Measurements from ENCODE around the gene CCDC85C. TPM values are rescaled to one million over a fixed set of nuclear protein-coding genes. Genes with fewer than 3 reads are reported as not detected.

Gene CCDC85C
- total RNA-seq, 2 experiments from 2014 or later: 6.8 to 7.9 TPM

GRCh38 chr14:99468836-99469592 is 135.0 kb downstream of the CCDC85C start:
- POLR2A ChIA-PET: no interaction called here
- Mint-ChIP-seq H3K9me3 (no peaks in the 10 kb centered on the region), H3K27ac (no peak overlapping the region), H3K36me3 (ENCODE audit: low read depth) (peaks cover 2% of the 10 kb centered on the region), H3K27me3 (no peaks in the 10 kb centered on the region), H3K4me3 (no peak overlapping the region), H3K4me1 (ENCODE audit: low read depth) (peaks cover 30% of the 10 kb centered on the region)
- CTCF ChIA-PET: interaction anchor here (1.0 kb wide), 1 partner anchor 76 kb away, joined by 3 read pairs; no protein-coding TSS in a partner anchor
- no peak for ATAC-seq
- DNase-seq: no peak
- intact Hi-C loops (cut with micrococcal nuclease): no loop called here
- no peak for TF ChIP-seq CTCF (IDR thresholded peaks at IDR 0.05)

- Mint-ChIP-seq H3K4me3 (no peak overlapping the region), H3K9me3 (no peaks in the 10 kb centered on the region), H3K36me3 (ENCODE audit: low read depth) (peaks cover 6% of the 10 kb centered on the region), H3K4me1 (ENCODE audit: low read depth) (peaks cover 29% of the 10 kb centered on the region), H3K27ac (no peak overlapping the region), H3K27me3 (no peaks in the 10 kb centered on the region)
- CTCF ChIA-PET: interaction anchor here (0.8 kb wide), 1 partner anchor 75 kb away, joined by 3 read pairs; no protein-coding TSS in a partner anchor
- DNase-seq (no peak), ATAC-seq (no peak)
- POLR2A ChIA-PET: interaction anchor here (1.0 kb wide), 1 partner anchor 13 kb away, joined by 3 read pairs; the partner anchor contains the start of genes CCNK and SETD3
- TF ChIP-seq CTCF (IDR thresholded peaks at IDR 0.05): no peak
- intact Hi-C loops (cut with micrococcal nuclease): no loop called here
These were observed 135.9 kb downstream of the CCDC85C start for GRCh38 chr14:99468081-99468480.

GRCh38 chr14:99467336-99468078 is 136.5 kb downstream of the CCDC85C start:
- TF ChIP-seq CTCF (IDR thresholded peaks at IDR 0.05): no peak
- POLR2A ChIA-PET: interaction anchor here (1.0 kb wide), 1 partner anchor 13 kb away, joined by 3 read pairs; the partner anchor contains the start of genes CCNK and SETD3
- no peak overlapping the region for H3K4me3 Mint-ChIP-seq
- no peaks in the 10 kb centered on the region for H3K9me3 Mint-ChIP-seq
- H3K27me3 Mint-ChIP-seq: no peaks in the 10 kb centered on the region
- DNase-seq: no peak
- intact Hi-C loops (cut with micrococcal nuclease): no loop called here
- peaks cover 7% of the 10 kb centered on the region for H3K36me3 Mint-ChIP-seq (ENCODE audit: low read depth)
- no peak overlapping the region for H3K27ac Mint-ChIP-seq
- no peak for ATAC-seq
- CTCF ChIA-PET: interaction anchor here (0.8 kb wide), 1 partner anchor 74 kb away, joined by 3 read pairs; no protein-coding TSS in a partner anchor
- peaks cover 26% of the 10 kb centered on the region for H3K4me1 Mint-ChIP-seq (ENCODE audit: low read depth)

- ChIA-PET POLR2A (interaction anchor here (1.0 kb wide), 1 partner anchor 14 kb away, joined by 3 read pairs; the partner anchor contains the start of genes CCNK and SETD3), CTCF (no interaction called here)
- Mint-ChIP-seq H3K9me3 (no peaks in the 10 kb centered on the region), H3K27me3 (no peaks in the 10 kb centered on the region), H3K27ac (no peak overlapping the region), H3K36me3 (ENCODE audit: low read depth) (peaks cover 9% of the 10 kb centered on the region), H3K4me1 (ENCODE audit: low read depth) (peaks cover 26% of the 10 kb centered on the region), H3K4me3 (no peak overlapping the region)
- ATAC-seq (no peak), DNase-seq (no peak)
- TF ChIP-seq CTCF (IDR thresholded peaks at IDR 0.05): no peak
- intact Hi-C loops (cut with micrococcal nuclease): no loop called here
These were observed 137.2 kb downstream of the CCDC85C start for GRCh38 chr14:99466758-99467157.
